WTC11 (cell line): ENCODE measurements around the gene COQ2.

ENCODE experiments used
- ATF2 ChIP-seq: sonication (generic); formaldehyde crosslinking; IDR thresholded peaks from 2 replicates; pipeline ENCODE4 v1.8.1; 2022; ENCODE audit warnings: low read depth, missing genetic modification reagents, borderline replicate concordance
- CTCF ChIP-seq: fragments of 200-600 bp; IDR thresholded peaks from 2 replicates; pipeline ENCODE4 v1.8.0; 2022; ENCODE audit warnings: antibody characterized with exemption
- IRF1 ChIP-seq: sonication (generic); formaldehyde crosslinking; IDR thresholded peaks from 2 replicates; pipeline ENCODE4 v1.8.0; 2023; ENCODE audit warnings: missing genetic modification reagents
- JUN ChIP-seq: sonication (generic); formaldehyde crosslinking; IDR thresholded peaks from 2 replicates; pipeline ENCODE4 v1.8.0; 2023; ENCODE audit warnings: mild to moderate bottlenecking, missing genetic modification reagents
- MLX ChIP-seq: sonication (generic); formaldehyde crosslinking; IDR thresholded peaks from 2 replicates; pipeline ENCODE4 v1.8.1; 2023; ENCODE audit warnings: mild to moderate bottlenecking, missing genetic modification reagents, moderate library complexity
- OVOL2 ChIP-seq: fragments of 250-450 bp; sonication (Bioruptor Pico); IDR thresholded peaks from 2 replicates; pipeline ENCODE4 v1.9.0; 2021; ENCODE audit warnings: mild to moderate bottlenecking, borderline replicate concordance
- PRDM15 ChIP-seq: sonication (generic); formaldehyde crosslinking; IDR thresholded peaks from 2 replicates; pipeline ENCODE4 v1.8.0; 2022; ENCODE audit warnings: missing genetic modification reagents
- ZNF416 ChIP-seq: fragments of 250-450 bp; sonication (Bioruptor Pico); IDR thresholded peaks from 2 replicates; pipeline ENCODE4 v1.9.0; 2021; ENCODE audit warnings: mild to moderate bottlenecking, inconsistent platforms

- TF ChIP-seq MLX (CRISPR knock-in tag) = no peak
- TF ChIP-seq CTCF = no peak
- no peak for TF ChIP-seq OVOL2
- TF ChIP-seq ZNF416 (CRISPR knock-in tag) = no peak
- TF ChIP-seq ATF2 = no peak
- no peak for TF ChIP-seq JUN (CRISPR knock-in tag)
- no peak for TF ChIP-seq IRF1 (CRISPR knock-in tag)
- no peak for TF ChIP-seq PRDM15 (CRISPR knock-in tag)
Measured at GRCh38 chr4:83232082-83232481, 52.5 kb downstream of the COQ2 start.
